Cardiac muscle cell (in vitro differentiated cells and primary cell): ENCODE results near the gene ARL4A. TPM values are rescaled to one million over a fixed set of nuclear protein-coding genes. Genes with fewer than 3 reads are reported as not detected.
"Not testable (repeated sequence)": the region's sequence is repeated elsewhere in the genome, so short reads cannot be mapped to it uniquely, and the experiment has no call there.

Source experiments
- DNase-seq, 2 donors: peaks; one replicate each; pipeline versions ENCODE4 v3.0.0 to v3.0.0-alpha.2; 2010 to 2017; ENCODE audit warnings: low read depth in 1 of 2, low spot score in 1 of 2
- H3K27ac ChIP-seq: fragments of 200-600 bp; sonication (generic); 2 replicates; pipeline ENCODE4 v1.5.1; 2016
- H3K27me3 ChIP-seq: fragments of 200-600 bp; sonication (generic); 2 replicates; pipeline ENCODE4 v1.6.0; 2016; ENCODE audit warnings: control low read depth
- H3K36me3 ChIP-seq: fragments of 200-600 bp; sonication (generic); 2 replicates; pipeline ENCODE4 v1.5.1; 2016; ENCODE audit warnings: control low read depth
- H3K4me1 ChIP-seq: fragments of 200-600 bp; sonication (generic); 2 replicates; pipeline ENCODE4 v1.8.1; 2017; ENCODE audit warnings: low read depth, mild to moderate bottlenecking, mixed run types
- H3K4me3 ChIP-seq: fragments of 200-600 bp; sonication (generic); 2 replicates; pipeline ENCODE4 v1.5.1; 2016; ENCODE audit warnings: mild to moderate bottlenecking
- H3K9me3 ChIP-seq: fragments of 200-600 bp; sonication (generic); 2 replicates; pipeline ENCODE4 v1.5.1; 2017; ENCODE audit warnings: low read depth, mild to moderate bottlenecking, control low read depth
- polyA plus RNA-seq: library from polyadenylated mRNA; unstranded; fragments of >200 nt; fragmentation: Nextera tagmentation; extraction: Ambion mirVana; gene quantifications from 2 replicates; pipeline ENCODE4 v1.2.1, GENCODE V29; 2016
- total RNA-seq: library from RNA; depleted of rRNA; stranded (reverse); fragments of >200 nt; gene quantifications from 2 replicates; pipeline ENCODE4 v1.2.3, GENCODE V29; 2016
- TF ChIP-seq, protein P1 (sequence below): IDR thresholded peaks from 2 replicates; pipeline ENCODE4 v1.5.1; 2012; ENCODE audit warnings: low read depth, mild to moderate bottlenecking, low read length

The ARL4A gene
- total and polyA plus RNA-seq, 2 experiments from 2014 or later: 6.5 to 10.0 TPM

DNA sequence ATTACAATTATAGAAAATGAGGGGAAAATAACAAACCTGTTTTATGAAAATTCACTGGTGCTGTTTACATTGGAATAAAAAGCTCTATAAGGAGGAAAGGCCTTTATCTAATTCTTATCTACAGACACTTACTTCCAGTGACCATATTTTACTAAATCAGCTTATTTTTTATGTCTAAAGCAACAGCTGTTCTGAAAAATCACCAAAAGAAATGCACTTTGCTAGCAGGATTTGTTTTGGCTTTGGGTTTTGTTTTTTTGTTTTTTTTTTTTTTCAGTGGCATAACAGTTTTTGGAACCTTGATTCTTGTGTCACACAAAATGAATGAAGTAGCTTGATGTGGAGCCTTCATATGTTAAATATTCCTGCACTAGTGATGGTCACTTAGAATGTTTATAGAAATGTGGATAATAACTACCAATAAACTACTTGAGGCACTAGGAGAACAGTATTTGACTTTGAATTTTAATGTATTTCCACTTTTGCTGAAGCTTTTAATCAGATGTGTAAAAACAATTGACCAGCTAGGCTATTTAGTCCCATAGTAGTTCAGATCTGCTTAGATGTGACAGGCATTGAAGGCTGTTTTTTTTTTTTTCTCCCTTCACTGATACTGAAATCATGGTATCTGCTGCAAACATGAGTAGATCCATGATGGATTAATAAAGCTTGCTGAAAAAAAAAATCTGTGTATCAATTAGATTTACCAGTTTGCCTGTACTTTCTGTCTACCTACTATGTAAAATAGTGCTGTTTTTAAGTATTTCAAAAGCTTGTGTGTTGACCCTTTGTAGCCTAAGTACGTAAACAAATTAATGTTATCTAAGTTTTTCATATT is 2.8 kb downstream of the ARL4A start:
- H3K9me3 ChIP-seq: no peaks in the 10 kb centered on the region
- H3K4me1 ChIP-seq: no peaks in the 10 kb centered on the region
- no peak overlapping the region for H3K4me3 ChIP-seq
- no peak overlapping the region for H3K27ac ChIP-seq
- no peak for DNase-seq
- H3K36me3 ChIP-seq: no peaks in the 10 kb centered on the region
- no peaks in the 10 kb centered on the region for H3K27me3 ChIP-seq
- TF ChIP-seq, protein P1, sequence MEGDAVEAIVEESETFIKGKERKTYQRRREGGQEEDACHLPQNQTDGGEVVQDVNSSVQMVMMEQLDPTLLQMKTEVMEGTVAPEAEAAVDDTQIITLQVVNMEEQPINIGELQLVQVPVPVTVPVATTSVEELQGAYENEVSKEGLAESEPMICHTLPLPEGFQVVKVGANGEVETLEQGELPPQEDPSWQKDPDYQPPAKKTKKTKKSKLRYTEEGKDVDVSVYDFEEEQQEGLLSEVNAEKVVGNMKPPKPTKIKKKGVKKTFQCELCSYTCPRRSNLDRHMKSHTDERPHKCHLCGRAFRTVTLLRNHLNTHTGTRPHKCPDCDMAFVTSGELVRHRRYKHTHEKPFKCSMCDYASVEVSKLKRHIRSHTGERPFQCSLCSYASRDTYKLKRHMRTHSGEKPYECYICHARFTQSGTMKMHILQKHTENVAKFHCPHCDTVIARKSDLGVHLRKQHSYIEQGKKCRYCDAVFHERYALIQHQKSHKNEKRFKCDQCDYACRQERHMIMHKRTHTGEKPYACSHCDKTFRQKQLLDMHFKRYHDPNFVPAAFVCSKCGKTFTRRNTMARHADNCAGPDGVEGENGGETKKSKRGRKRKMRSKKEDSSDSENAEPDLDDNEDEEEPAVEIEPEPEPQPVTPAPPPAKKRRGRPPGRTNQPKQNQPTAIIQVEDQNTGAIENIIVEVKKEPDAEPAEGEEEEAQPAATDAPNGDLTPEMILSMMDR: no peak

DNA sequence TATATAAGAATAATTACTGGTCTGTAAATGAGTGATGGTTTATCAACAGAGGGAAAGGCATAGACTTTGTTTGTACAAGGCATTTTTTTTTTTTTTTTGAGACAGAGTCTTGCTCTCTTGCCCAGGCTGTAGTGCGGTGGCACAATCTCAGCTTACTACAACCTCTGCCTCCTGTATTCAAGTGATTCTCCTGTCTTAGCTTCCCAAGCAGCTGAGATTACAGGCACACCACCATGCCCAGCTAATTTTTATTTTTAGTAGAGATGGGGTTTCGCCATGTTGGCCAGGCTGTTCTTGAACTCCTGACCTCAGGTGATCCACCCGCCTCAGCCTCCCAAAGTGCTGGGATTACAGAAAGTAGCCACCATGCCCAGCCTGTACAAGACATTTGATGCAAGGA is 4.0 kb downstream of the ARL4A start:
- not testable (repeated sequence) for H3K9me3 ChIP-seq, H3K36me3 ChIP-seq, H3K27ac ChIP-seq, H3K4me3 ChIP-seq, DNase-seq, H3K27me3 ChIP-seq, H3K4me1 ChIP-seq

DNA sequence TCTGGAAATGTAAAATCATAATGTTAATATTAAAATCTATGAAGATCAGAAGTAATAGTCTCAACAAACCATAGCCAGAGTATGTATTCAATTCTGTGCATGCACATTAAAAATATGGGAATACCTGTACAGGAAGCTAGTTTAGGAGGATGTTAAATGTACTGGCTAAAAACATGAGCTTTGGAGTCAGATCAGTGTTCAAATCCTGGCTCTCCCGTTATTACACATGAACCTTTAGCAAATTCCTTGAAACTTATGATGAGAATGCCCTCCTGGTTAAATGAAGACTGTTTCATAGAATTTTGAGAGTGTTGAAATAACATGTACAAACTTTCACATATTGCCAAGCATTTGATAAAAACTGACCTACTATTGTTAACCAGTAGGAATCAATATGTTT is 4.6 kb downstream of the ARL4A start:
- no peaks in the 10 kb centered on the region for H3K36me3 ChIP-seq
- TF ChIP-seq, protein P1: no peak
- DNase-seq: no peak
- H3K27ac ChIP-seq: no peak overlapping the region
- H3K27me3 ChIP-seq: no peaks in the 10 kb centered on the region
- H3K4me1 ChIP-seq: no peaks in the 10 kb centered on the region
- no peak overlapping the region for H3K4me3 ChIP-seq
- H3K9me3 ChIP-seq: no peaks in the 10 kb centered on the region

DNA sequence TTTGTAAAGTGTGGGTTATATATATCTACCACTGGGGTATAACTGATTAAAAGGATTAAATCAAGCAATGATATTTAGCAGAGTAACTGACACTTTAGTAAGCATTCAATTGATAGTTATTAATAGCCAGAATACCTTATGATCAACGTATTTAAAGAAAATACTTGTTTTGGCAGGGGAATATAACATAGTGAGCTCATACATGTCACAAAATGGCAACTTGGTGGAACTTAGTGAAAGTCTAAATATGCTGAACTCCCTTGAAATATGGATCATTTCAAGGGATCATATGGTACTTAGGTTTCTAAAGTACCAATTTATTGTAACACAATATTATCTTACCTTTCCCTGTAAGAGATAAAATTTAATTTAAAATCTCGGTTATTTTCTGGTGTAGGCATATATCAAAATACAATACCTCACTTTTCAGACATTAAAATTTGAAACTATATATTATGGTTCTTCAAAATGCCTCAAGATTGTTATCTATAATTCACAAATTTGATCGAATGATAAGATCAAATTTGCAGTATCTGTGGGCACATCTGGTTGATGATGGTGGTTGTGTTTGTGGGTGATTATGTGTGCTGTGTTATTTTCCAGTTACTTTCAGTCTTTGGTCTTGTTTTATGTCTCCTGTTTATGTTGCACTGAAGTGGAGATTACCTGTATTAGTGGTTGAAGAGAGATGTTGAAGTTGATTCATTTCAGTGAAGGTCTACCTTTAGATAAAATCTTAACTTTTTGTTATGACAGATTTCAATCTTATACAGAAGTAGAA is 5.2 kb downstream of the ARL4A start:
- Histone ChIP-seq H3K4me1 (no peaks in the 10 kb centered on the region), H3K4me3 (no peak overlapping the region), H3K27ac (no peak overlapping the region), H3K9me3 (no peaks in the 10 kb centered on the region), H3K36me3 (no peaks in the 10 kb centered on the region), H3K27me3 (no peaks in the 10 kb centered on the region)
- TF ChIP-seq, protein P1: no peak
- no peak for DNase-seq

DNA sequence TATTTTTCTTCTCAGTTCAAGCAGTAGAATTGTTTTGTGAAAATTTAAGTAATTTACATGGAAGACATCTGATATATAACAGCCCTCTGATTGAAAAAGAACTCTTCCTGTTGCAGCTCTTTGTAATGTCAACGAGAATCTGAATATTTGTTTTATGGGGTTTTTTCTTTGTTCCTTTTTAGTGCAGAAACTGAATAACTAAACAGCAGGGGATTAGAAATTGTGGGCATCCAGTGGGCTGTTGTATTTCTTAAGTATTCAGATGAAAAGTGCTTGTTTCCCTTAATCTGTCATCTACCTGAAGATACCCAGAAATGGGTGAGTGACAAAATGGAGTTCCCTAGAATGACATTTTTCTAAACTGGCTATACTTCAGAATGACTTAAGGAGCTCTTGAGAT is 7.4 kb downstream of the ARL4A start:
- Histone ChIP-seq H3K36me3 (no peaks in the 10 kb centered on the region), H3K27me3 (no peaks in the 10 kb centered on the region), H3K9me3 (no peaks in the 10 kb centered on the region), H3K4me1 (no peaks in the 10 kb centered on the region), H3K4me3 (no peak overlapping the region), H3K27ac (no peak overlapping the region)
- TF ChIP-seq, protein P1: no peak
- no peak for DNase-seq

DNA sequence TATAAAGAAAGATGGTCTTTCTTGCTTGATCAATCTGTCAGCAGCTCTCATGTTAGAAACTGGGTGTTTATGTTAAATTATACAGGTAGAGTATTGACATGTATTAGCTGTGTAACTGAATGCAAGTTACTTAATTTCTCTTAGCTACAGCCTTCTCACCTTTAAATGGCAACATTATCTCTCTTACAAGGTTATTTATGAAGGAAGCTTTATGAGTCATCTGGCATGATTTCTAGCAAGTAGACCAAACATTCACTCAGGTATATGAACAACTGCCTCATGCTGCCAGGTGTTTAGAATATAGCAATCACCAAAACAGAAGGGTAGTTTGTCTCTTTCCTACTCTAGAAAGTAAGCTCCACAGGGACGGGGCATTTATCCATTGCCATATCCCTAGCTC is 8.5 kb downstream of the ARL4A start:
- no peaks in the 10 kb centered on the region for H3K9me3 ChIP-seq
- no peak overlapping the region for H3K4me3 ChIP-seq
- no peaks in the 10 kb centered on the region for H3K27me3 ChIP-seq
- DNase-seq: no peak
- H3K36me3 ChIP-seq: no peaks in the 10 kb centered on the region
- TF ChIP-seq, protein P1: no peak
- no peak overlapping the region for H3K27ac ChIP-seq
- H3K4me1 ChIP-seq: no peaks in the 10 kb centered on the region
